ENCODE data around the gene ZMYM4. TPM values are rescaled to one million over a fixed set of nuclear protein-coding genes. Genes with fewer than 3 reads are reported as not detected.
"Not testable (repeated sequence)": the region's sequence is repeated elsewhere in the genome, so short reads cannot be mapped to it uniquely, and the experiment has no call there.

Gene ZMYM4
- total RNA-seq, 1 donor from 2014 or later: 27.7 TPM

DNA sequence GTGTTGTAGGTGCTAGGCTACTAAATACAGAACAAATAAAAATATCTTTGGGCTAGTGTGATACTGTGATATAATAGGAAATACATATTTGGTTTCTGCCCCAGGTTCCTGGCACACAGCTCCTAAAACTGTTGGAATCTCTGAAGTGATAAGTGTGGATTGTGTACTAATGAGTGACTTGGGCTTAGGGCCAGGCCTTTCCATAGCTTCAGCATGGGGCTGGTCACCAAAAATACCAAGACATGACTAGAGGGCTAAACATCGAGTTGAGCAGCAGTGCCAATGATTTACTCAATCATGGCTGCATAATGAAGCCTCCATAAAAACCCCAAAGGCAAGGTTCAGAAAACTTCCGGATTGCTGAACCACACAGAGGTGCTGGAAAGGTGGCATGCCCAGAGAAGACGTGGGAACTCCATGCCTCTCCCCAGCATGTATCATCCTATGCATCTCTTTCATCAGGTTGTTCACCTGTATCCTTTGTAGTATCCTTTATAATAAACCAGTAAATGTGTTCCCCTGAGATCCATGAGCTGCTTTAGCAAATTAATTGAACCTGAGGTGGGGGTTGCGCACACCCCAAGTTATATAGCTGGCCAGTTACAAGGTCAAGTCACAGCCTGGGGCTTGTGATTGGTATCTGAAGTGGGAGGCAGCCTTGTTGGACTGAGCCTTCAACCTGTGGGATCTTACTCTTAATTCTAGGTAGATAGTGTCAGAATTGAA lies 51.6 kb downstream of the ZMYM4 start:
- Histone ChIP-seq H3K36me3 (no peaks in the 10 kb centered on the region), H3K4me1 (peaks cover 10% of the 10 kb centered on the region), H3K27ac (no peak overlapping the region), H3K4me3 (no peak overlapping the region), H3K27me3 (no peaks in the 10 kb centered on the region), H3K9me3 (no peaks in the 10 kb centered on the region)
- no peak for DNase-seq (ENCODE audit: extremely low spot score in 2 of 2)
- TF ChIP-seq POLR2A (IDR thresholded peaks at IDR 0.05) (no peak), POLR2AphosphoS5 (IDR thresholded peaks at IDR 0.05; ENCODE audit: insufficient read depth in 1 of 2, low read depth in 1 of 2) (no peak)
- TF ChIP-seq, protein P1, sequence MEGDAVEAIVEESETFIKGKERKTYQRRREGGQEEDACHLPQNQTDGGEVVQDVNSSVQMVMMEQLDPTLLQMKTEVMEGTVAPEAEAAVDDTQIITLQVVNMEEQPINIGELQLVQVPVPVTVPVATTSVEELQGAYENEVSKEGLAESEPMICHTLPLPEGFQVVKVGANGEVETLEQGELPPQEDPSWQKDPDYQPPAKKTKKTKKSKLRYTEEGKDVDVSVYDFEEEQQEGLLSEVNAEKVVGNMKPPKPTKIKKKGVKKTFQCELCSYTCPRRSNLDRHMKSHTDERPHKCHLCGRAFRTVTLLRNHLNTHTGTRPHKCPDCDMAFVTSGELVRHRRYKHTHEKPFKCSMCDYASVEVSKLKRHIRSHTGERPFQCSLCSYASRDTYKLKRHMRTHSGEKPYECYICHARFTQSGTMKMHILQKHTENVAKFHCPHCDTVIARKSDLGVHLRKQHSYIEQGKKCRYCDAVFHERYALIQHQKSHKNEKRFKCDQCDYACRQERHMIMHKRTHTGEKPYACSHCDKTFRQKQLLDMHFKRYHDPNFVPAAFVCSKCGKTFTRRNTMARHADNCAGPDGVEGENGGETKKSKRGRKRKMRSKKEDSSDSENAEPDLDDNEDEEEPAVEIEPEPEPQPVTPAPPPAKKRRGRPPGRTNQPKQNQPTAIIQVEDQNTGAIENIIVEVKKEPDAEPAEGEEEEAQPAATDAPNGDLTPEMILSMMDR (IDR thresholded peaks at IDR 0.05): no peak
- intact Hi-C loops (cut with DNase I): no loop called here

DNA sequence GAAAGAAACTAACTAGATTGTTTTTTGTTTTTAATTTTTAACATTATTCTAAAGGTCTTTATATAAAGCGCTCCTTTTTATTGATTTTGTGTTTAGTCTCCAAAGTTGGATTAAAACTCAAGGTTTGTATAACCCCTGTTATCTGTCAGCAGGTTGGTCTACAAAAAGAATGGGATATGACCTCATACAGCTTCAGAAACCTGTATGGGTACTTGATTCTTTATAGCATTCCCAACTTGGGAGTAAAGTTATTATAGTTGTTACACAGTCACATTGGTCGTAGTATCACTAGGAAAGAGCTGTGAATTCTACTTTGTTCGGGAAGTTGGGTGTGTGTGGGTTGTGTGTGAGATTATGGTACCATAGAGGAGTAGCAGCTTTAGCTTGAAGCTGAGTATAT lies 52.4 kb downstream of the ZMYM4 start:
- TF ChIP-seq POLR2AphosphoS5 (IDR thresholded peaks at IDR 0.05; ENCODE audit: insufficient read depth in 1 of 2, low read depth in 1 of 2) (no peak), POLR2A (IDR thresholded peaks at IDR 0.05) (no peak)
- TF ChIP-seq, protein P1 (IDR thresholded peaks at IDR 0.05): no peak
- H3K9me3 ChIP-seq: no peaks in the 10 kb centered on the region
- DNase-seq (ENCODE audit: extremely low spot score in 2 of 2): no peak
- peaks cover 10% of the 10 kb centered on the region for H3K4me1 ChIP-seq
- no peak overlapping the region for H3K27ac ChIP-seq
- no peaks in the 10 kb centered on the region for H3K36me3 ChIP-seq
- H3K4me3 ChIP-seq: no peak overlapping the region
- intact Hi-C loops (cut with DNase I): no loop called here
- no peaks in the 10 kb centered on the region for H3K27me3 ChIP-seq

DNA sequence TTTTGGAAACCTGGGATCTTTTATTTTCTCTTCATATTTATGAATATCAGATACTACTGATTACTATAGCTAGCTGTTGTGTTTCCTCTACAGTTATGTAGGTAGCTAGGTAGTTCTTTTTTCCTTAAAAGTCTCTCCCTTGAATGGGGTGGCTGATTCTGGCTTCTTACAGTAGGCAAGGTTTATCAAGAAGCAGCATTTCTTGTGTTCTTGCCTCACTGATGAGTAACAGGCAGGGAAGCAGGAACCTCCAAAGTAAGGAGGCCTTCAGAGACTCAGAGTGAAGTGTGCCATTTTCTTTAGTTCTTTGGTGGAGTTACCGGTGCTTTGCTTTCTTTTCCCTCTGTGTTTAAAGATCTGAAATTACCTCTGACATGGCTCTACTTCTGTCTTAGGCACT lies 56.0 kb downstream of the ZMYM4 start:
- DNase-seq (ENCODE audit: extremely low spot score in 2 of 2): no peak
- Histone ChIP-seq H3K4me1 (peaks cover 10% of the 10 kb centered on the region), H3K27me3 (no peaks in the 10 kb centered on the region), H3K36me3 (no peaks in the 10 kb centered on the region), H3K27ac (no peak overlapping the region), H3K9me3 (no peaks in the 10 kb centered on the region), H3K4me3 (no peak overlapping the region)
- TF ChIP-seq POLR2A (IDR thresholded peaks at IDR 0.05) (no peak), POLR2AphosphoS5 (IDR thresholded peaks at IDR 0.05; ENCODE audit: insufficient read depth in 1 of 2, low read depth in 1 of 2) (no peak)
- TF ChIP-seq, protein P1 (IDR thresholded peaks at IDR 0.05): no peak
- intact Hi-C loops (cut with DNase I): no loop called here

DNA sequence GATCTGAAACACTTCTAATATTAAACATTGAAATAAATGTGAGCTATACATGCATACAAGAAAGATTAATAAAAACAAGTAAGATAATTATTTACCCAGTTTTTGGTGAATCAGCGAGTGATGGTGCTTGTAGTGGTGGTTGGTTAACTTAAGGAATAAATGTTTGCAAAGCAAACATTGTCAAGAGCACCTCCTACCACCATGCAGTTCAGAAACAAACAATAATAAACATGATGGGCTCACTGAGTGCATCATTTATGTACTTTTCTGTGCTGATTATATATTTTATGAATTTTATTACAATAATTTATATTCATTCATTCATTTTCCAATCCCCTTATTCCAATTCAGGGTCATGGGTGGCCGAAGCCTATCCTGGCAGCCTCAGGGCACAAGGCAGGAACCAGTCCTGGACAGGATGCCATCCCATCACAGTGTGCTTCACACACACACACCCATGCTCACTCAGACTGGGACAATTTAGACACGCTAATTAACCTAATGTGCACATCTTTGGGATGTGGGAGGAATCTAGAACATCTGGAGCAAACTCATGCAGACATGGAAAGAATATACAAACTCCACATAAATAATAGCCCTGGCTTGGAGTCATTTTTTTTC lies 57.8 kb downstream of the ZMYM4 start:
- no peak for DNase-seq (ENCODE audit: extremely low spot score in 2 of 2)
- no peak for TF ChIP-seq POLR2A (IDR thresholded peaks at IDR 0.05)
- TF ChIP-seq POLR2AphosphoS5 (IDR thresholded peaks at IDR 0.05; ENCODE audit: insufficient read depth in 1 of 2, low read depth in 1 of 2): no peak
- intact Hi-C loops (cut with DNase I): no loop called here
- Histone ChIP-seq H3K27me3 (no peaks in the 10 kb centered on the region), H3K36me3 (no peaks in the 10 kb centered on the region), H3K27ac (no peak overlapping the region), H3K9me3 (no peaks in the 10 kb centered on the region), H3K4me3 (no peak overlapping the region), H3K4me1 (peaks cover 10% of the 10 kb centered on the region)

DNA sequence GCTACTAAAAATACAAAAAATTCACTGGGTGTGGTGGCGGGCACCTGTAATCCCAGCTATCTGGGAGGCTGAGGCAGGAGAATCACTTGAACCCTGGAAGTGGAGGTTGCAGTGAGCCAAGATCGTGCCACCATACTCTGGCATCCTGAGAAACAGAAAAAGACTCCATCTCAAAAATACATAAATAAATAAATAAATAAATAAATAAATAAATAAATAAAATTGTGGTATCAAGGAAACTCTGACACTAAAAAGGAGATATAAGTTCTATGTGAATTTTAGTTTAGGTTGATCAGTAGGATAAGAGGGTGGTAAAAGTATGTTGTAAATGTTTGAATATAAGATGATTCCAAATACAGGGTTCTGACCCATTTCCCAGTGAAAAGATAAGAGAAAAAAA lies 63.1 kb downstream of the ZMYM4 start:
- intact Hi-C loops (cut with DNase I); DNase-seq (ENCODE audit: extremely low spot score in 2 of 2); H3K27me3 ChIP-seq; H3K9me3 ChIP-seq; H3K4me1 ChIP-seq; H3K27ac ChIP-seq; H3K4me3 ChIP-seq; H3K36me3 ChIP-seq: not testable (repeated sequence)

DNA sequence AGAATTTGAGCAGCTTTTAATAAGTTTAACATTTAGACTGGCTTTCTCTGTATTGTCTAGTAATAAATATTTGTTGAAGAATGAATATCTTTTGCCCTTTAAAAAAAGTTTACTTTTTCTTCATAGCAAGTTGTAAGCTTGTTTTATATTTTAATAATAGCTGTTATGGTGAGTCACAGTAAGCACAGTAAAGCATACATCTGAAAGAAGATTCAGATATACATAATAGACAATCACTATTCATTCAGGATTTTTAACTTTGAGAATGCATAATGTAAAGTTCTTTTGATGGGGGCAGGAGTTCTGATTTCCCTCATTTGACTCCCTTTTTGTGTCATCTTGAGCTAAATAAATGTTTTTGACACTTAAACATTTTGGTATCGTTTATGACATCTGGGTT lies 66.0 kb downstream of the ZMYM4 start:
- Histone ChIP-seq H3K9me3 (no peaks in the 10 kb centered on the region), H3K36me3 (peaks cover 0 to 6% of the 10 kb centered on the region in 2 donors), H3K4me1 (no peaks in the 10 kb centered on the region), H3K27ac (no peak overlapping the region), H3K27me3 (no peaks in the 10 kb centered on the region), H3K4me3 (no peak overlapping the region)
- intact Hi-C loops (cut with DNase I): no loop called here
- no peak for DNase-seq (ENCODE audit: extremely low spot score in 2 of 2)
- TF ChIP-seq, protein P1 (IDR thresholded peaks at IDR 0.05): no peak
- no peak for TF ChIP-seq POLR2AphosphoS5 (IDR thresholded peaks at IDR 0.05; ENCODE audit: insufficient read depth in 1 of 2, low read depth in 1 of 2)
- TF ChIP-seq POLR2A (IDR thresholded peaks at IDR 0.05): no peak
